NCI-H146 treated with DMSO at 0.1 percent for 48 hours (cell line): ENCODE measurements around the gene PLEKHA7.

Experiments
- DNase-seq: peaks from one replicate; lab custom pipeline; 2025; ENCODE audit not compliant: unreplicated experiment; lab: John Stamatoyannopoulos, UW

The PLEKHA7 gene

GRCh38 chr11:16792426-16792825 lies 221.8 kb downstream of the PLEKHA7 start:
- DNase-seq = no peak

- DNase-seq = no peak
Observed at GRCh38 chr11:16791191-16791961, 222.8 kb downstream of the PLEKHA7 start.

- DNase-seq = no peak
Observed at GRCh38 chr11:16790486-16791190, 223.6 kb downstream of the PLEKHA7 start.

DNA sequence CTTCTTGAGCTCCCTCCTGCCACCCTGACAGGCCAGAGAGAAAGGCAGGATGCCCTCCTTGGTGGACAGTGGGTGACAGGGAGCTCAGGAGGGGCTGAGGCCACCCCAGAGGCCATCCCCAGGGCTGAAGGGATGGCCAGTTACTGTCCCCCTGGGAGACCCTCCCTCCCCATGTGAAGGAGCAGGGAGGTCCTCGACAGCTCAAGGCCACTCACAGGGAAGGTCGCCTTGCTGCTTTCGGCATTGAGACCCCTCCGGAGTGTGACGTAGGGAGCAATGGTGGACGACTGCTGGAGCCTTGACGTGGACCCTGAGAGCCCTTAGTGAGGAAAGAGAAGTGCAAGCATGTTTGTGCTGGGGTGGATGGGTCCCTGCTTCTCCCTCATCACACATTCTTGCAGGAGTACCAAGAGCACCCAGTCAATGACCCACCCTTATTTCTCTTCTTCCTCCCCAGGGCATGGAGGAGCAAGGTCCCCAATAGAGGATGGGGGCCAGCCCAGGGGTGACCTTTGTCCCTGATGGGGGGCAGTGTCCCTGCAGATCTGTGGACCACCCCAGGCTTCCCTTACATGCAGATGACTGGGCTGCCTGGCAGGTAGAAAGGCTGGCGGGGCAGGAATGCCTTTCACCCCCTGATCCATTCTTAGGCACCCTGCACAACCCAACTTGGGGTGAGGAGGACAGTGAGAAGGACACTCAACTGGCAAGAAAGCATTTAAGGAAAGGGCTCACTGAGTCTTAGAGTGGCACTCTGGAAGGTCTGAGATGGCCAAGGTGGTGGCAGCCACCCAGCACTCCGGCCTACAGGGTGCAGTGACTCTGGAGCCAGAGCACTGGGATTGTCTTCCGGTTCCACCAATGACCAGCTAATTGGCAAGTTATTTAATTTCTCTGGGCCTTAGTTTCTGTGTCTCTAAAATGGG lies 224.4 kb downstream of the PLEKHA7 start:
- DNase-seq = no peak

DNA sequence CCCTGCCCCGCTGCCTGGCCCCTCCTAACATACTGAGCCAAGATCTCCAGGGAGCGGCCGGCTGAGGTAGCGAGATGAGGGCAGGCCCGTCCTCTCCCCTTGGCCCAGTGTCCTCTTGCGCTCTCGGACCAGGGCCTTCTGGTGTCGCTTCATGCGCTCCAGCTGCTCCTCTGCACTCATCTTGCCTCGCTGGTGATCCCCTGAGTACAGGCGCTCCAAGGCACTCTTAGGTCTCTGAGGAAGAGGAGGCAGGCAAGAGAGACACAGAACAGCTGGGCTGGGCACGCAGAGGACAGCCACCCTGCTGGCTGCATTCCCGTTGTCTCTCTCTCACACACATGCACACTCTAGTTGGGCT lies 225.2 kb downstream of the PLEKHA7 start:
- no peak for DNase-seq

- DNase-seq = peak; percentile 34
Observed at GRCh38 chr11:16788141-16789062, 225.8 kb downstream of the PLEKHA7 start.

DNA sequence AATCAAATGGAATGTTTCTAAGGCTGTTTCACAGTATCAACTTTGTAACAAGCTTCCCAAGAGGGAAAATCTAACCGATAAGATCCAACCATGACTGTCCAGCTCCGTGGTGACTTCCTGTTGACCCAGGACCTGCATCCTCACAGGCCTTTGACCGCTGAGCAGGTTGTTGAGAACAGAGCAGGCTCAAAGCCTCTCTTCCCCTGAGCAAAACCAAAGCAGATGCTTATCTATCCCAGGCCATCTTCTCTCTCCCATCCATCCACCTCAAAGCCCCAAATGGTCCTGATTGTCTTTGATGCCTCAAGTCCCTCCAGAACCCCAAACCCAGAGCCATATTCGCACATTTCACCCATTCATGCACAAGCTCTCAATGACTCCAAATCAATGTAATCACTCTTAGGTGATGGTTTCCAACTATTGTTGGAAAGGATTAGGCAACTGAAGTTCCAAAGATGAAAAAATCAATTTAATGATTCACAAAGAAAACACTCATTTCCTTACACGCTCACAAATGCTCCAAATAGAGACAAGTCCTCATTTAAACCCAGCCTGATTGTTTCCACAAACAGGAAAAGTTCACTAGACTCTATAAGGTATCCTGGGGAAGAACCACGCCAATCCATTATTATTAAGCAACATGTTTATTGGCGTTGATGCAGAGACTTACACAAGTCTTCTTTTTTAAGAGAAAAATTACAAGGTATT lies 227.0 kb downstream of the PLEKHA7 start:
- DNase-seq = no peak

- DNase-seq = no peak
Observed at GRCh38 chr11:16786131-16786530, 228.1 kb downstream of the PLEKHA7 start.

- DNase-seq = peak; percentile 7
Observed at GRCh38 chr11:16785520-16786128, 228.6 kb downstream of the PLEKHA7 start.

- DNase-seq = no peak
Observed at GRCh38 chr11:16784666-16785065, 229.5 kb downstream of the PLEKHA7 start.

- no peak for DNase-seq
Observed at GRCh38 chr11:16784097-16784496, 230.1 kb downstream of the PLEKHA7 start.

- DNase-seq = no peak
Observed at GRCh38 chr11:16783321-16783801, 230.9 kb downstream of the PLEKHA7 start.

- DNase-seq = no peak
Observed at GRCh38 chr11:16781936-16782919, 232.0 kb downstream of the PLEKHA7 start.

GRCh38 chr11:16780698-16781550 lies 233.3 kb downstream of the PLEKHA7 start:
- no peak for DNase-seq

GRCh38 chr11:16780146-16780545 lies 234.1 kb downstream of the PLEKHA7 start:
- no peak for DNase-seq

DNA sequence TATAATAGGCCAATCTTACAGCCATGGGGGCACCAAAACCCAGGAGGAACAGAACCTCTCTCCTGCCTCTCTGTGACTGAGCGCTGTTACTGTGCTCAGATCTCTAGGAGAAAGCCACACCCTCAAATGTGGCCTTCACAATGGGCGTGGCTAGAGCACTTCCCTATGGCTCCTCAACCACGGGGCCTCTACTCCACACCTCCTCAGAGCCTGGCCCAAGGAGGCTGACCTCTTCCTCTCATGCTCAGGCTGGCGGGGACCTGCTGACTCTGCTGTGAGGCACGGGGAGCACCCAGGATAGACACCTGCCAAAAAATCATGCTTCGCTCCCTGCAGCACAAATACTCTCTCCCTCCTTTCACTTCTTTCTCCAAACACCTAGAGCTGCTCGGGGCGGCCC lies 234.8 kb downstream of the PLEKHA7 start:
- DNase-seq = no peak

DNA sequence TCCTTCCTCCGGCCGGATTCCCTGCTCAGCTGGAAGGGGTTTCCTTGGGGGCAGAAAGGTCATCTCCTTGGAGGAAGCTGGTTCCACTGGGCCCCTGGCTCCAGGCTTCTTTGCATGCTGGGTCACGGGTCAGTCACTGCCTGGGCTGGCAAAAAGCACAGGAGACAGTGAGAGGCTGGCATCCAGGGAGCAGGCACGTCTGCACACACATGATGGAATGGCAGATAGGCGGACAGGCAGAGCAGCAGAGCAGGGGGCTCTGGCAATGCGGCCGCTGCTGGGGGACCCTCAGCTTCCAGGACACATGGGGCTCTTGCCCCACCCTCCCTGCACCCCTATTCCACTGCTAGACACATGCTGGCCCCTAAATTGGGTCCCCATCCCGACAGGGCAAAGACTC lies 235.3 kb downstream of the PLEKHA7 start:
- no peak for DNase-seq
